HCT116 (cell line): ENCODE measurements around the gene UQCRC1.

Experiments
- CTCF ChIP-seq, 3 experiments: fragments of 200-600 bp in 1 of 3; sonication (generic) in 1 of 3; IDR thresholded peaks in 2 of 3; conservative IDR thresholded peaks in 1 of 3; 2 replicates each; pipeline ENCODE4 v1.5.1; 2012 to 2017; ENCODE audit warnings: low read depth in 2 of 3, low read length in 2 of 3, antibody characterized with exemption in 1 of 3, borderline replicate concordance in 1 of 3, control low read depth in 1 of 3, mild to moderate bottlenecking in 1 of 3, mixed read lengths in 1 of 3, mixed run types in 1 of 3, moderate library complexity in 1 of 3; ENCODE audit not compliant: insufficient read depth in 1 of 3
- EGR1 ChIP-seq: IDR thresholded peaks from 2 replicates; pipeline ENCODE4 v1.6.1; 2012; ENCODE audit warnings: low read depth
- EZH2 ChIP-seq: fragments of 200-600 bp; sonication (generic); IDR thresholded peaks from 2 replicates; pipeline ENCODE4 v1.6.1; 2017; ENCODE audit warnings: antibody characterized with exemption, mixed run types
- JUND ChIP-seq: IDR thresholded peaks from 2 replicates; pipeline ENCODE4 v1.6.1; 2012
- POLR2A ChIP-seq: IDR thresholded peaks from 2 replicates; pipeline ENCODE4 v1.7.0; 2011; ENCODE audit warnings: borderline replicate concordance; ENCODE audit not compliant: insufficient read depth, insufficient read length; ENCODE audit errors: extremely low read depth
- POLR2AphosphoS5 ChIP-seq: IDR thresholded peaks from 2 replicates; pipeline ENCODE4 v1.6.1; 2011; ENCODE audit warnings: mild to moderate bottlenecking, low read depth, low read length, moderate library complexity
- RAD21 ChIP-seq: IDR thresholded peaks from 2 replicates; pipeline ENCODE4 v1.6.1; 2012; ENCODE audit warnings: low read depth, mild to moderate bottlenecking
- SIN3A ChIP-seq: IDR thresholded peaks from 2 replicates; pipeline ENCODE4 v1.6.1; 2012; ENCODE audit warnings: low read depth
- TF ChIP-seq, protein P1 (sequence below): IDR thresholded peaks from 2 replicates; pipeline ENCODE4 v1.6.1; 2012
- TF ChIP-seq, protein P2 (sequence below): IDR thresholded peaks from 2 replicates; pipeline ENCODE4 v1.6.1; 2012; ENCODE audit warnings: low read depth

- TF ChIP-seq CTCF (IDR thresholded peaks at IDR 0.05 in 2 of 3, conservative IDR thresholded peaks at IDR 0.05 in 1 of 3; ENCODE audit: borderline replicate concordance in 1 of 3, insufficient read depth in 1 of 3, low read depth in 2 of 3, low read length in 2 of 3) (no peak), POLR2A (no peak), JUND (no peak), SIN3A (no peak), RAD21 (no peak), EGR1 (no peak), POLR2AphosphoS5 (no peak), EZH2 (no peak)
- TF ChIP-seq, protein P1, sequence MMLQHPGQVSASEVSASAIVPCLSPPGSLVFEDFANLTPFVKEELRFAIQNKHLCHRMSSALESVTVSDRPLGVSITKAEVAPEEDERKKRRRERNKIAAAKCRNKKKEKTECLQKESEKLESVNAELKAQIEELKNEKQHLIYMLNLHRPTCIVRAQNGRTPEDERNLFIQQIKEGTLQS = no peak
- TF ChIP-seq, protein P2, sequence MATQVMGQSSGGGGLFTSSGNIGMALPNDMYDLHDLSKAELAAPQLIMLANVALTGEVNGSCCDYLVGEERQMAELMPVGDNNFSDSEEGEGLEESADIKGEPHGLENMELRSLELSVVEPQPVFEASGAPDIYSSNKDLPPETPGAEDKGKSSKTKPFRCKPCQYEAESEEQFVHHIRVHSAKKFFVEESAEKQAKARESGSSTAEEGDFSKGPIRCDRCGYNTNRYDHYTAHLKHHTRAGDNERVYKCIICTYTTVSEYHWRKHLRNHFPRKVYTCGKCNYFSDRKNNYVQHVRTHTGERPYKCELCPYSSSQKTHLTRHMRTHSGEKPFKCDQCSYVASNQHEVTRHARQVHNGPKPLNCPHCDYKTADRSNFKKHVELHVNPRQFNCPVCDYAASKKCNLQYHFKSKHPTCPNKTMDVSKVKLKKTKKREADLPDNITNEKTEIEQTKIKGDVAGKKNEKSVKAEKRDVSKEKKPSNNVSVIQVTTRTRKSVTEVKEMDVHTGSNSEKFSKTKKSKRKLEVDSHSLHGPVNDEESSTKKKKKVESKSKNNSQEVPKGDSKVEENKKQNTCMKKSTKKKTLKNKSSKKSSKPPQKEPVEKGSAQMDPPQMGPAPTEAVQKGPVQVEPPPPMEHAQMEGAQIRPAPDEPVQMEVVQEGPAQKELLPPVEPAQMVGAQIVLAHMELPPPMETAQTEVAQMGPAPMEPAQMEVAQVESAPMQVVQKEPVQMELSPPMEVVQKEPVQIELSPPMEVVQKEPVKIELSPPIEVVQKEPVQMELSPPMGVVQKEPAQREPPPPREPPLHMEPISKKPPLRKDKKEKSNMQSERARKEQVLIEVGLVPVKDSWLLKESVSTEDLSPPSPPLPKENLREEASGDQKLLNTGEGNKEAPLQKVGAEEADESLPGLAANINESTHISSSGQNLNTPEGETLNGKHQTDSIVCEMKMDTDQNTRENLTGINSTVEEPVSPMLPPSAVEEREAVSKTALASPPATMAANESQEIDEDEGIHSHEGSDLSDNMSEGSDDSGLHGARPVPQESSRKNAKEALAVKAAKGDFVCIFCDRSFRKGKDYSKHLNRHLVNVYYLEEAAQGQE = no peak
These were observed 35.4 kb downstream of the UQCRC1 start for GRCh38 chr3:48573973-48574585.
